Coronary artery (tissue), 2 donors: ENCODE results near the gene MLXIP.
A peak's percentile ranks its signal among the peaks of the same experiment; 100 is the strongest.

Experiments used
- DNase-seq: peaks from one replicate; pipeline ENCODE4 v3.0.0-alpha.2; 2017; ENCODE audit warnings: low spot score
- H3K27ac ChIP-seq, 2 donors: fragments of 200-600 bp; sonication (generic); one replicate each; pipeline ENCODE4 v1.5.1; 2016 to 2019
- H3K4me3 ChIP-seq: fragments of 200-600 bp; sonication (generic); 2 replicates; pipeline ENCODE4 v1.5.1; 2016; ENCODE audit warnings: mild to moderate bottlenecking, moderate library complexity
- CTCF ChIP-seq: fragments of 200-600 bp; sonication (generic); IDR thresholded peaks from one replicate; pipeline ENCODE4 v1.5.1; 2019; ENCODE audit warnings: antibody characterized with exemption

MLXIP gene

DNA sequence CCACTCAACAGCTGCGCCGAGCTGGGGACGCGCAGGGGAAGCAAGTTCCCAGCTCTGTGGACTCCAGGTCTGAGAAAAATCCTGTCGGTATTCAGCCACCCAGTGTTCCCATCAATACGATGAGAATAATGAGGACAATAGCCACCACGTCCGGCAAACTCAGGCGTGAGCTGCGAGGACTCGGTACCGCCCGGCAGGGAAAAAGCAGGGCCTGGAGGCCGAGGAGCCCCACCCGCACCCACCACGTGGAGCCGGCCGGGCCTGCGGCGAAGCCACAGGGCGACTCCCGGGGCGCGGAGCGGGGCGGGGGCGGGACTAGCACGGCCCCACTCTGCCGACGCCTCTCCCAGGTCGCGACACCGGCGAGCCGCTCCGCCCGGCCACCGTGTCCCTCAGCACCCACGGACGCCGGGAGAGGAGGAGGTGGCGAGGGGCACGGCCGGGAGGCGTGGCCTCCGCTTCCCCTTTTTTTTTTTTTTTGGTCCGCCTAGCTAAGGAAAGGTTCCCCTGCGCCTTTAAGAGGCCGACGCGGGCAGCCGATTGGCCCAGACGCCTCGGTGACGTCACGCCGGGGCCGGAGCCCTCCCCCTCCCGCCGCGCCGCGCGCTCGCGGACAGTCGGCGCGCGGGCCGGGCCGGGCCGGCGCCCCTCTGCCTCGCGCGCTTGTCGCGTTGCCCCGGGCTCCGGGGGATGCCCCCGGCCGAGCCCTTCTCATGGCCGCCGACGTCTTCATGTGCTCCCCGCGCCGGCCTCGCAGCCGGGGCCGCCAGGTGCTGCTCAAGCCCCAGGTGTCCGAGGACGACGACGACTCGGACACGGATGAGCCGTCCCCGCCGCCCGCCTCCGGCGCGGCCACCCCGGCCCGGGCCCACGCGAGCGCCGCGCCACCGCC lies at the start of gene MLXIP:
TSS of gene MLXIP (plus strand) at position 616 of the 892 bp plus-strand sequence. CDS start at position 714, 98 bp downstream.
- DNase-seq, result peak; percentile 92
- H3K27ac ChIP-seq, result peak within 1 kb of the TSS; percentile 76 to 97
- peak within 1 kb of the TSS; percentile 94 for H3K4me3 ChIP-seq
- no peak for TF ChIP-seq CTCF

DNA sequence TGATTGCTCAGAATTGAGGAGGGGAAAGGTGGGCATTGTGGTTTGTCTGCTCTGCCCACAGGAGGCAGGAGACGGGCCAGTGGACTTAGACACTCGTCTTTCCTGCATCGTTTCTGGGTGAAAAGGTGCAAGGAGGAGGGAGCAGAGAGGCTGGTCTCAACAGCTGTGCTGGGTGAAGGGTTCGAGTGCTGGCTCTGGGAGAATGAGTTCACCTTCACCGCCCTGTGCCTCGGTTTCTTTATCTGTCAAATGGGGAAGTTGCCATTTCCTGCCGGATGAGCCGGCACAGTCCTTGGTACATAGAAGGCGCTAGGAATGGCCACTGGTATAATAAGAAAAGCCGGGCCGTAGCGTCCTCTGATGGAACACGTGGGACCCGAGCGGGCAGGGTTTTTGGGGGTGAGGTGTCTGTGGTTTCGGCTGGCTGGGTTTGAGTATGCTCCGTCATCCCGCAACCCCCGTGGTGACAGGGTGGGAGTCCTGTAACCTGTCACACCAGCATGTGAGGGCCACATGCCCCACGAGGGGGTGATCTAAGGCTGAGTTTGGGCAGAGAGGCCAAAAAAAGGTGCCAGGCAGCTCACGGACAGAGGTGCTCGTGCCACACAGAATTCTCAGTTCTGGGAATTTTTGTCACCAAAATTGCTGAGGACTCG lies 49.5 kb upstream of the MLXIP start:
- DNase-seq, result no peak
- no peak for TF ChIP-seq CTCF
- no peak overlapping the region for H3K4me3 ChIP-seq
- H3K27ac ChIP-seq, result no peak overlapping the region

DNA sequence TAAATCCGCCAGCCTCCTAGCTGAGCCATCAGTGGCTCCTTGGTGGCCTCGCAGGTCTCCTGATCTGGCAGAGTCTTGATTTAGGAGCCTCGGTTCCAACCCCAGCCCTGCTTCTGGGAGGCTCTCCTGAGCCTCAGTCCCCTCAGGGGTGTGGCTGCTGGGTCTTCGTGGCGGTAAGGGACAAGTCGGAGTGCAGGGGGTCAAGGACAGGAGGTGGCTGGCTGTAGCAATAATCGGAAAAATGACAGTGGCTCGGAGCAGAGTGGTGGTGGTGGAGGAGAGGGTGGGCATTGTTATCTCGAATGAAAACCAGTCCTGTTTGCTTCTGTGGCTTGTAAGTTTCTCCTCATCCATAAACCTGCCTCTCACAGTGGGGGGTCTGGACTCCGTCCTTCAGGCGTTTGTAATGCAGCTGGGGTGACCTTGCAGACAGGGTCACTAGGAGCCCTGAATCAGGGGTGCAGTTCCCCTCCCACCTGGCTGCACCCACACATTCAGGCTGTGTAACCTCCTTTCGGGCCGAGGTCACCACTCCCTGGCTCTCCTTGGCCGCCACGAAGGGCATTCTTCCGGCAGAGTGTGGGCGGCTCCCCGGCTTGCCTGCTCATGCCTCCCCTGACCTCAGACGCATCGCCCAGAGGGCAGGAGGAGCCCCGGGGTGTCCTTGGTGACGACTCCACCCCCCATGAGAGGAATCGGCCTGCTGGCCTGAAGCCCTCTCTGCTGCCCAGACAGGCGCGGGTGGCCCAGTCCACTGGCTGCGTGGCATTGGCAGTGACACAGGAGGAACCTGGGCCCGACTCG lies 48.7 kb upstream of the MLXIP start:
- Histone ChIP-seq H3K27ac (no peak overlapping the region), H3K4me3 (no peak overlapping the region)
- TF ChIP-seq CTCF, result no peak
- no peak for DNase-seq

GRCh38 chr12:122030424-122031035 lies 48.0 kb upstream of the MLXIP start:
- H3K27ac ChIP-seq, result no peak overlapping the region
- no peak for DNase-seq
- TF ChIP-seq CTCF, result no peak
- no peak overlapping the region for H3K4me3 ChIP-seq

- no peak overlapping the region for H3K4me3 ChIP-seq
- peak; percentile 53 for TF ChIP-seq CTCF
- DNase-seq, result no peak
- H3K27ac ChIP-seq, result no peak overlapping the region
Measured at GRCh38 chr12:122031342-122032216, 47.0 kb upstream of the MLXIP start.

DNA sequence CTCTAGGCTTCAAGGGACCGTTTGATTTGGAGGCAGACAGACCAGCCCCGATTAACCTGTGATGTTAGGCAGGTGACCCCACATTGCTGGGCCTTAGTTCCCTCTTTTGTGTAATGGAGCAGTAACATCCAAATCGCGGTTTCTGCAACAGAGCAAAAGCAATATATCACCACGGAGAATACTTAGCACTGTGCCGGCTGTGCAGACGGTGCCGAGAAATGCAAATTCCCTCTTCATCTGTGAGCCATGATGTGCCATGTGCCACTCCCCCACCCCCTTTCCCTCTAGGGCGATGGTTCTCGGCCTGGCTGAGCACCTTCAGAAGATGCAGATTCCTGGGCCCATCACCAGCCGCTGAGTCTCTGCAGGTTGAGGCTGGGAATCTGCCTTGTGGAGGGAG lies 46.0 kb upstream of the MLXIP start:
- no peak overlapping the region for H3K4me3 ChIP-seq
- no peak overlapping the region for H3K27ac ChIP-seq
- TF ChIP-seq CTCF, result no peak
- DNase-seq, result no peak
